HG02642 (cell line): Measurements from ENCODE around the gene PPM1D.

ENCODE experiments used
- ATAC-seq: cut with Tn5 transposase; IDR thresholded peaks from one replicate; pipeline ENCODE4 v1.9.1; 2021; ENCODE audit warnings: mild to moderate bottlenecking; ENCODE audit not compliant: unreplicated experiment, poor library complexity

PPM1D gene

GRCh38 chr17:60615840-60616239 is 15.8 kb downstream of the PPM1D start:
- ATAC-seq = no peak

GRCh38 chr17:60618080-60618479 is 18.1 kb downstream of the PPM1D start:
- no peak for ATAC-seq

DNA sequence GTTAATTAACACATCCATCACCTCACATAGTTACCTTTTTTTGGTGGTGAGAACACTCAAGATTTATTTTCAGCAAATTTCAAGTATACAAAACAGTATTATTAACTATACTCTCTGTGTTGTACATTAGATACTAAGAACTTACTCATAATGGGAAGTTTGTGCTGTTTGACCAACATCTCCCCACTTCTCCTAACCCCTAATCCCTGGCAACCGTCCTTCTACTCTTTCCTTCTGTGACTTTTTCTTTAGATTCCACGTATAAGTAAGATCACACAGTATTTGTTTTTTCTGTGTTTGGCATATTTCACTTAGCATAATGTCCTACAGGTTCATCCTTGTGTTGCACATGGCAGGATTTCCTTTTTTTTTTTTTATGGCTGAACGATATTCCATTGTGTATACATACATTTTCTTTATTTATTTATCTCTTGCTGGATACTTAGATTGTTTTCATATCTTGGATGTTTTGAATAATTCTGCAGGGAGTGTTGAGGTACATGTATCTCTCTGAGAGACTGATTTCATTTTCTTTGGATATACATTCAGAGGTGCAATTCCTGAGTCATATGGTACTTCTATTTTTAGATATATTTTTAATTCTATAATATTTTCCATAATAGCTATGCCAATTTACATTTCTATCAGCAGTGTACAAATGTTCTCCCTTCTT is 19.0 kb downstream of the PPM1D start:
- ATAC-seq = no peak

DNA sequence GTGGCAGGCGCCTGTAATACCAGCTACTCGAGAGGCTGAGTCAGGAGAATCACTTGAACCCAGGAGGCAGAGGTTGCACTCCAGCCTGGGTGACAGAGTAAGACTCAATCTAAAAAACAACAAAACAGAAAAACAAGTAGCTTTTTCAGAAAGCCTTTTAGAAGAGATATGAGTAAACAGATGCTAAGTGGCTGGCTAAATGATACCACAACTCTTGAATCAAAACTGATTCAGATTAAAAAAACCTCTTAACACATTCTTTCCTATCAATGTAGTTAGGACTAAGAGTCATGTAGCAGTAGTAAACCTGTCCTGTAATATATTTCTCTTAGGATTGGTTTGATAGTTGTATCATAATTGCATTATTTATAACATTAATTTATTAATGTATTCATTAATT is 23.0 kb downstream of the PPM1D start:
- no peak for ATAC-seq

GRCh38 chr17:60623415-60623814 is 23.4 kb downstream of the PPM1D start:
- no peak for ATAC-seq

DNA sequence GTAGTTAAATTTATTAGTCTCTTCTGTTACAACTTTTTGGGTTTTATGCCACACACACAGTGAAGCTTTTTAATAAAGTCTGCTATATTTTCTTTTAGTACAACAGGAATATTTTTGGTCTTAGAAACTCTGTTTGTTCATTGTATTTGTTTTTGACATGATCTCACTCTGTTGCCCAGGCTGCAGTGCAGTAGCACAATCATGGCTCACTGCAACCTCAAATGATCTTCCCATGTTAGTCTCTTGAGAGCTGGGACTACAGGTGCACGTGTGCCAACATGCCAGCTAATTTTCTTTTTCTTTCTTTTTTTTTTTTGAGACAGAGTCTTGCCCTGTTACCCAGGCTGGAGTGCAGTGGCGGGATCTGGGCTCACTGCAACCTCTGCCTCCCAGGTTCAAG is 27.1 kb downstream of the PPM1D start:
- no peak for ATAC-seq

GRCh38 chr17:60628252-60628889 is 28.4 kb downstream of the PPM1D start:
- ATAC-seq = no peak

GRCh38 chr17:60629120-60629519 is 29.1 kb downstream of the PPM1D start:
- no peak for ATAC-seq

GRCh38 chr17:60630352-60630751 is 30.4 kb downstream of the PPM1D start:
- ATAC-seq = no peak

DNA sequence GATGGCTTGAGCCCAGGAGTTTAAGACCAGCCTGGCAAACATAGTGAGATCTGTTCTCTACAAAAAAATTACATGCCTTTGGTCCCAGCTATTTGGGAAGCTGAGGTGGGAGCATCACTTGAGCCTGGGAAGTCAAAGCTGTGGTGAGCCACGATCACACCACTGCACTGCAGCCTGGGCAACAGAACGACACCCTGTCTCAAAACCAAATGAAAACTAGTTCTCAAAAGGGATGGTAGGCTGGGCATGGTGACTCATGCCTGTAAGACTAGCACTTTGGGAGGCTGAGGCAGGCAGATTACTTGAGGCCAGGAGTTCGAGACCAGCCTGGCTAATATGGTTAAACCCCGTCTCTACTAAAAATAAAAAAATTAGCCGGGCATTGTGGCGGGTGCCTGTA is 31.1 kb downstream of the PPM1D start:
- ATAC-seq = no peak

- no peak for ATAC-seq
Measured at GRCh38 chr17:60637683-60638082, 37.7 kb downstream of the PPM1D start.

GRCh38 chr17:60639019-60639330 is 39.0 kb downstream of the PPM1D start:
- ATAC-seq = no peak

GRCh38 chr17:60640503-60640902 is 40.5 kb downstream of the PPM1D start:
- ATAC-seq = no peak

GRCh38 chr17:60641126-60641525 is 41.1 kb downstream of the PPM1D start:
- ATAC-seq = no peak

DNA sequence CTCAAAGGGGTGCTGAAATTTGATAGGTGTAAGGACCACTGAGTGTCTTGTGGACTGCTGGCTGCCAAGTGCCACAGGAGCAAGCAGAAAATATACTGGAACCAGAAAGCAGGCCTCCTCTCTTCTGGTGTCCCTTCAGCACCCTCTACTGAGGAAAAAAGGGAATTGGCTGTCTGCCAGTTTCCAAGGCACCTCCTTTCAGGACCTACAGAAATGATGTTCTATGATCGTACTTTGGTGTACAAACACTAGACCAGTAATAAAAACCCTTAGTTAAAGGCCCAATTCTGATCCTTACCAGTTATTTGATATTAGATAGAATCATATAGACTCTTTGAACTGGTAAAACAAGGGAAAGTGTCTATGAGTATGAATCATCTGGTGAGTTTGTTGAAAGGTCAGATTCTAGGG is 41.8 kb downstream of the PPM1D start:
- ATAC-seq = no peak

GRCh38 chr17:60645918-60646523 is 46.0 kb downstream of the PPM1D start:
- ATAC-seq = no peak

DNA sequence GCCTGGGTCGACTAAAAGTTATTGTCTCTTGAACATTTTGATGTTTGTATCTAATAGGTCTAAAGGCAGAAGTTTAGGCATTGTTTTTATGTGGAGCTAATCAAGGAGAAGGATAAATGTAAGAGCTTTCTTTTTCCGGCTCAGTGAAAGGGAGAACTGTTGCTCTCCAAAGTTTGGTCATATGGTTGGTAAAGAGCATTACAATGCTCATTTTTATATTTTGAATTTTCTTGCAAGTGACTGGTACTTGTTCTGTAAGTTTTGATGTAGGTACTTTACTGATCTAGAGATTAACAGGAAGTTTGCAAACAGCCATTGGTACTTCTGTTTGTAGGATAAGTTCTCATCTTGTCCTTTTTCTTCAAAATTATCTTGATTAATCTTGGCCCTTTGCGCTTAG is 46.7 kb downstream of the PPM1D start:
- no peak for ATAC-seq

DNA sequence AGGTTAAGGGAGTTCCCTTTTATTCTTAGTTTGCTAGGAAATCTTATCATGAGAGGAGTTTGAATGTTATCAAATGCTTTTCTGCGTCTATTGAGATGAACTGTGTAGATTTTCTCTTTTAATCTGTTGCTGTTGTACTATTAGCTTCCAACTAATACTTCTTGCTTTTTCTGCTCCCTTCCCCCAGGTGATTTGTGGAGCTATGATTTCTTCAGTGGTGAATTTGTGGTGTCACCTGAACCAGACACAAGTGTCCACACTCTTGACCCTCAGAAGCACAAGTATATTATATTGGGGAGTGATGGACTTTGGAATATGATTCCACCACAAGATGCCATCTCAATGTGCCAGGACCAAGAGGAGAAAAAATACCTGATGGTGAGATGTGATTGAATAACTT is 47.7 kb downstream of the PPM1D start:
- no peak for ATAC-seq

GRCh38 chr17:60652454-60653247 is 52.7 kb downstream of the PPM1D start:
- ATAC-seq = peak; percentile 91

DNA sequence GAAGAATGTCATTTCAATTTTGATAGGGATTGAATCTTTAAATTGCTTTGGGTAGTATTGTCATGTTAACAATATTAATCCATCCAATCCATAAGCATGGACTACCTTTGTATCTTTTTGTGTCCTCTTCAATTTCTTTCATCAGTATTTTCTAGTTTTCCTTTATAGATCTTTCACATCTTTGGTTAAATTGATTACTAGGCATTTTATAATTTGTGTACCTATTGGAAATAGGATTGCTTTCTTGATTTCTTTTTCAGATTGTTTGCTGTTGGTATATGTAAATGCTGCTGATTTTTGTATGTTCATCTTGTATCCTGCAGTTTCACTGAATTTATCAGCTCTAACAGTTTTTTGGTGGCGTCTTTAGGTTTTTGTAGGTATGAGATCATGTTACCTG is 53.6 kb downstream of the PPM1D start:
- no peak for ATAC-seq

DNA sequence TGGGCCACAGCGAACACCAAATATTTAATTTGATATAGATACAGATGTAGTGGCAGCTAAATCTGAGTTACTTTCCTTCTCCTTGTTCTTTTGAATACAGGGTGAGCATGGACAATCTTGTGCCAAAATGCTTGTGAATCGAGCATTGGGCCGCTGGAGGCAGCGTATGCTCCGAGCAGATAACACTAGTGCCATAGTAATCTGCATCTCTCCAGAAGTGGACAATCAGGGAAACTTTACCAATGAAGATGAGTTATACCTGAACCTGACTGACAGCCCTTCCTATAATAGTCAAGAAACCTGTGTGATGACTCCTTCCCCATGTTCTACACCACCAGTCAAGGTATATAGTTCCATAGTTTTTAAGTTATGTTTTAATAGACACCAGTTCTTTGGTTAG is 56.5 kb downstream of the PPM1D start:
- ATAC-seq = no peak
